Caco-2 (cell line): ENCODE data around the gene CUL1. TPM values are rescaled to one million over a fixed set of nuclear protein-coding genes. Genes with fewer than 3 reads are reported as not detected.

Experiments used
- BruUV-seq: library from RNA; stranded (reverse); fragments of 400-500 nt; replicated peaks from 2 replicates; lab custom pipeline; 2021; lab: Mats Ljungman, UMichigan
- CTCF ChIA-PET: fragments of 300-600 bp; sonication (Branson Sonifier 250); formaldehyde crosslinking; loops from one replicate; lab custom pipeline; 2022; ENCODE audit warnings: antibody characterized with exemption; lab: Charles Lee
- POLR2A ChIA-PET: fragments of 300-600 bp; sonication (Branson Sonifier 250); formaldehyde crosslinking; loops from one replicate; lab custom pipeline; 2022; ENCODE audit warnings: antibody characterized with exemption; lab: Charles Lee
- DNase-seq, 2 experiments: peaks; one replicate each; pipeline versions ENCODE4 v3.0.0 to v3.0.0-alpha.2; 2020 to 2022
- H3K27me3 ChIP-seq: replicated peaks from 2 replicates; pipeline ENCODE4 v1.6.0; 2011; ENCODE audit warnings: low read length; ENCODE audit not compliant: control insufficient read depth, insufficient read depth
- H3K36me3 ChIP-seq: 2 replicates; pipeline ENCODE4 v1.5.1; 2011; ENCODE audit warnings: low read length; ENCODE audit not compliant: control insufficient read depth, insufficient read depth
- H3K4me1 ChIP-seq: fragments of 250-450 bp; sonication (Bioruptor Pico); 2 replicates; pipeline ENCODE4 v1.5.1; 2020; ENCODE audit warnings: mild to moderate bottlenecking
- H3K4me3 ChIP-seq: 2 replicates; pipeline ENCODE4 v1.5.1; 2011; ENCODE audit warnings: low read depth, mild to moderate bottlenecking, control low read depth, low read length
- H3K9me3 ChIP-seq: fragments of 250-450 bp; sonication (Bioruptor Pico); 2 replicates; pipeline ENCODE4 v1.5.1; 2020; ENCODE audit warnings: mild to moderate bottlenecking, moderate library complexity
- H3K27ac Mint-ChIP-seq: one replicate; pipeline ENCODE4 v1.8.0; 2022; ENCODE audit warnings: mixed read lengths; ENCODE audit not compliant: unreplicated experiment
- H3K27me3 Mint-ChIP-seq: one replicate; pipeline ENCODE4 v1.8.0; 2022; ENCODE audit warnings: mixed read lengths; ENCODE audit not compliant: insufficient read depth, unreplicated experiment
- H3K36me3 Mint-ChIP-seq: one replicate; pipeline ENCODE4 v1.8.0; 2022; ENCODE audit warnings: mild to moderate bottlenecking, mixed read lengths; ENCODE audit not compliant: insufficient read depth, unreplicated experiment
- H3K4me1 Mint-ChIP-seq: one replicate; pipeline ENCODE4 v1.8.0; 2022; ENCODE audit warnings: low read depth, mixed read lengths; ENCODE audit not compliant: unreplicated experiment
- H3K4me3 Mint-ChIP-seq: one replicate; pipeline ENCODE4 v1.8.0; 2022; ENCODE audit warnings: mild to moderate bottlenecking, moderate library complexity, mixed read lengths; ENCODE audit not compliant: unreplicated experiment
- H3K9me3 Mint-ChIP-seq: one replicate; pipeline ENCODE4 v1.8.0; 2022; ENCODE audit warnings: mixed read lengths; ENCODE audit not compliant: unreplicated experiment
- intact Hi-C: fragments of 100-400 bp; cut with micrococcal nuclease; formaldehyde crosslinking; loops from one replicate; pipeline ENCODE4 v1.10.0; 2022; ENCODE audit not compliant: unreplicated experiment
- total RNA-seq: library from RNA; stranded (reverse); gene quantifications from 2 replicates; pipeline ENCODE4 v1.2.3, GENCODE V29; 2022
- TF ChIP-seq, protein P1 (sequence below), 2 experiments: fragments of 200-600 bp in 1 of 2; IDR thresholded peaks; 1 replicate in 1 of 2; 2 replicates in 1 of 2; pipeline versions ENCODE4 v1.5.1 to v1.8.0; 2011 to 2022; ENCODE audit warnings: antibody characterized with exemption in 1 of 2, control low read depth in 1 of 2, inconsistent platforms in 1 of 2, low read depth in 1 of 2, low read length in 1 of 2, mild to moderate bottlenecking in 1 of 2, moderate library complexity in 1 of 2; ENCODE audit not compliant: insufficient read depth in 1 of 2, severe bottlenecking in 1 of 2, unreplicated experiment in 1 of 2

CUL1 gene
- total RNA-seq, 1 experiment from 2014 or later = 71.9 TPM

DNA sequence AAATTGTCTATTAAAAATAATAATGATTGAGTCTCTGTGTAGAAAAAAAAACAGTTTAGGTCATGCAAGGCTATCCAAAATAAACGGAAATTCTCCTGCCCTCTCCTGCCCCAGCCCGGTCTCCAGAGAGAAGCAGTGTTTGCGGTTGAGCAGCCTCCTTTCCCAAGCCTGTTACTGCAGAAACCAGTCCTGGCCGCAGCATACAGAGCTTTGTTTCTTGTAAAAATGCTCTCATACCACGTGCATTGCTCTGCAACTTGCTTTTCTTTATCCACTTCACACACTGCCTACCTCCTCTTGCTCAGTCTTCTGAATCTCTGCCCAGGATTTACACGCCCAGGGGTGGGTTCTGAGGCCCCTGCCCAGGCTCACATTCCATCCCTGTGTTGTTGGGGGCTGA, 34.4 kb upstream of the CUL1 start:
- DNase-seq = no peak
- BruUV-seq = no TSS peak
- no peaks in the 10 kb centered on the region for H3K9me3 ChIP-seq
- H3K27ac Mint-ChIP-seq = no peak overlapping the region
- POLR2A ChIA-PET = no interaction called here
- no peaks in the 10 kb centered on the region for H3K36me3 Mint-ChIP-seq
- TF ChIP-seq, protein P1, sequence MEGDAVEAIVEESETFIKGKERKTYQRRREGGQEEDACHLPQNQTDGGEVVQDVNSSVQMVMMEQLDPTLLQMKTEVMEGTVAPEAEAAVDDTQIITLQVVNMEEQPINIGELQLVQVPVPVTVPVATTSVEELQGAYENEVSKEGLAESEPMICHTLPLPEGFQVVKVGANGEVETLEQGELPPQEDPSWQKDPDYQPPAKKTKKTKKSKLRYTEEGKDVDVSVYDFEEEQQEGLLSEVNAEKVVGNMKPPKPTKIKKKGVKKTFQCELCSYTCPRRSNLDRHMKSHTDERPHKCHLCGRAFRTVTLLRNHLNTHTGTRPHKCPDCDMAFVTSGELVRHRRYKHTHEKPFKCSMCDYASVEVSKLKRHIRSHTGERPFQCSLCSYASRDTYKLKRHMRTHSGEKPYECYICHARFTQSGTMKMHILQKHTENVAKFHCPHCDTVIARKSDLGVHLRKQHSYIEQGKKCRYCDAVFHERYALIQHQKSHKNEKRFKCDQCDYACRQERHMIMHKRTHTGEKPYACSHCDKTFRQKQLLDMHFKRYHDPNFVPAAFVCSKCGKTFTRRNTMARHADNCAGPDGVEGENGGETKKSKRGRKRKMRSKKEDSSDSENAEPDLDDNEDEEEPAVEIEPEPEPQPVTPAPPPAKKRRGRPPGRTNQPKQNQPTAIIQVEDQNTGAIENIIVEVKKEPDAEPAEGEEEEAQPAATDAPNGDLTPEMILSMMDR (IDR thresholded peaks at IDR 0.05; ENCODE audit: insufficient read depth in 1 of 2, low read depth in 1 of 2, low read length in 1 of 2, severe bottlenecking in 1 of 2, unreplicated experiment in 1 of 2) = no peak
- H3K4me1 ChIP-seq = no peaks in the 10 kb centered on the region
- H3K4me1 Mint-ChIP-seq = no peaks in the 10 kb centered on the region
- H3K4me3 ChIP-seq = no peak overlapping the region
- H3K9me3 Mint-ChIP-seq = no peaks in the 10 kb centered on the region
- no peak overlapping the region for H3K4me3 Mint-ChIP-seq
- H3K36me3 ChIP-seq = no peaks in the 10 kb centered on the region
- no peaks in the 10 kb centered on the region for H3K27me3 Mint-ChIP-seq
- no peaks in the 10 kb centered on the region for H3K27me3 ChIP-seq
- CTCF ChIA-PET = no interaction called here
- intact Hi-C loops = no loop called here

DNA sequence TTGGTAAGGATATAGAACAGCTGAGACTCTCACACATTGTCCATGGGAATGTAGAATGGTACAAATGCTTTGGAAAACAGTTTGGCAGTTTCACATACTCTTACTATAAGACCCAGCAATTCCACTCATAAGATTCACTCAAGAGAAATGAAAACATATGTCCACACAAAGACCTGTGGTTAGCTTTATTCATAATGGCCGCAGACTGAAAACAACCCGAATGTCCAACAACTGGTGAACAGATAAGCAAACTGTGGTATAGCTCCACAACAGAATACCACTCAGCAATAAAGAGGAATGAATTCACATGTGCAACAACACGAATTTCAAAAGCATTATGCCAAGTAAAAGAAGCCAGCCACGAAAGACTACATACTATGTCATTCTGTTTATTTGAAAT, 33.5 kb upstream of the CUL1 start:
- no peak overlapping the region for H3K4me3 ChIP-seq
- POLR2A ChIA-PET = interaction anchor here (0.8 kb wide), 1 partner anchor 72 kb away, joined by 5 read pairs; no protein-coding TSS in a partner anchor
- H3K27ac Mint-ChIP-seq = no peak overlapping the region
- no peaks in the 10 kb centered on the region for H3K27me3 ChIP-seq
- intact Hi-C loops = no loop called here
- DNase-seq = no peak
- TF ChIP-seq, protein P1 (IDR thresholded peaks at IDR 0.05; ENCODE audit: insufficient read depth in 1 of 2, low read depth in 1 of 2, low read length in 1 of 2, severe bottlenecking in 1 of 2, unreplicated experiment in 1 of 2) = no peak
- no peaks in the 10 kb centered on the region for H3K36me3 Mint-ChIP-seq
- no peaks in the 10 kb centered on the region for H3K9me3 ChIP-seq
- H3K36me3 ChIP-seq = no peaks in the 10 kb centered on the region
- H3K27me3 Mint-ChIP-seq = peaks cover under 1% of the 10 kb centered on the region
- CTCF ChIA-PET = no interaction called here
- no peaks in the 10 kb centered on the region for H3K4me1 ChIP-seq
- BruUV-seq = no TSS peak
- no peaks in the 10 kb centered on the region for H3K4me1 Mint-ChIP-seq
- H3K9me3 Mint-ChIP-seq = no peaks in the 10 kb centered on the region
- H3K4me3 Mint-ChIP-seq = no peak overlapping the region

DNA sequence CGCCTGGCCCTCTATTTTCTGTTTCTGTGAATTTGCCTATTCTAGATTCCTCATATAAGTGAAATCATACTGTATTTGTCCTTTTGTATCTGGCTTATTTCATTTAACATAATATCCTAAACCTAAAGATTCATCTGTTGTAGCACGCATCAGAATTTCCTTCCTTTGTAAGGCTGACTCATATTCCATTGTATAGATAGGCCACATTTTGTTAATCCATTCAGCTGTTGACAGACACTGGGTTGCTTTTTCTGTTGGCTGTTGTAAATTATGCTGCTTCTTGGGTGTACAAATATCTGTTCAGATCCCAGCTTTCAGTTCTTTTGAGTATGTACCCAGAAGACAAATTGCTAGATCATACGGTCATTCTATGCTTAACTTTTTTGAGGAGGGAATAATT, 28.8 kb upstream of the CUL1 start:
- no TSS peak for BruUV-seq
- Histone ChIP-seq H3K27me3 (no peaks in the 10 kb centered on the region), H3K4me1 (no peaks in the 10 kb centered on the region), H3K4me3 (no peak overlapping the region), H3K36me3 (no peaks in the 10 kb centered on the region), H3K9me3 (peaks cover 3% of the 10 kb centered on the region; the same call in 1 of the 2 replicates)
- Mint-ChIP-seq H3K9me3 (no peaks in the 10 kb centered on the region), H3K4me1 (no peaks in the 10 kb centered on the region), H3K27ac (no peak overlapping the region), H3K36me3 (no peaks in the 10 kb centered on the region), H3K27me3 (peaks cover 3% of the 10 kb centered on the region), H3K4me3 (no peak overlapping the region)
- DNase-seq = no peak
- intact Hi-C loops = no loop called here
- TF ChIP-seq, protein P1 (IDR thresholded peaks at IDR 0.05; ENCODE audit: insufficient read depth in 1 of 2, low read depth in 1 of 2, low read length in 1 of 2, severe bottlenecking in 1 of 2, unreplicated experiment in 1 of 2) = no peak
- POLR2A ChIA-PET = no interaction called here
- CTCF ChIA-PET = no interaction called here
